NCI-H146 treated with DMSO at 0.1 percent for 48 hours (cell line): ENCODE data around the gene MLANA.

Source experiments
- DNase-seq: peaks from one replicate; lab custom pipeline; 2025; ENCODE audit not compliant: unreplicated experiment; lab: John Stamatoyannopoulos, UW

The MLANA gene

GRCh38 chr9:5890641-5891040 is at the start of gene MLANA:
Gene MLANA (plus strand): TSS chr9:5890889. CDS start chr9:5892475, 1,586 bp downstream.
- DNase-seq = no peak

GRCh38 chr9:5841771-5842573 is 48.7 kb upstream of the MLANA start:
- no peak for DNase-seq

GRCh38 chr9:5842929-5843793 is 47.5 kb upstream of the MLANA start:
- DNase-seq = peak; percentile 41

GRCh38 chr9:5843794-5844471 is 46.8 kb upstream of the MLANA start:
- peak; percentile 97 for DNase-seq

- DNase-seq = no peak
Measured at GRCh38 chr9:5845157-5845531, 45.5 kb upstream of the MLANA start.

GRCh38 chr9:5846096-5846495 is 44.6 kb upstream of the MLANA start:
- DNase-seq = no peak

GRCh38 chr9:5846501-5846921 is 44.2 kb upstream of the MLANA start:
- DNase-seq = no peak

GRCh38 chr9:5848372-5848882 is 42.3 kb upstream of the MLANA start:
- DNase-seq = no peak

- no peak for DNase-seq
Measured at GRCh38 chr9:5850724-5851122, 40.0 kb upstream of the MLANA start.

- DNase-seq = no peak
Measured at GRCh38 chr9:5851445-5851844, 39.2 kb upstream of the MLANA start.

GRCh38 chr9:5852987-5853386 is 37.7 kb upstream of the MLANA start:
- DNase-seq = no peak

GRCh38 chr9:5853617-5854016 is 37.1 kb upstream of the MLANA start:
- DNase-seq = no peak

GRCh38 chr9:5854063-5854790 is 36.5 kb upstream of the MLANA start:
- DNase-seq = no peak

- DNase-seq = no peak
Measured at GRCh38 chr9:5857928-5858327, 32.8 kb upstream of the MLANA start.

- no peak for DNase-seq
Measured at GRCh38 chr9:5858833-5859232, 31.9 kb upstream of the MLANA start.

- DNase-seq = no peak
Measured at GRCh38 chr9:5863092-5863746, 27.5 kb upstream of the MLANA start.

GRCh38 chr9:5864446-5864845 is 26.2 kb upstream of the MLANA start:
- DNase-seq = no peak

GRCh38 chr9:5866272-5866671 is 24.4 kb upstream of the MLANA start:
- DNase-seq = no peak

GRCh38 chr9:5866685-5867084 is 24.0 kb upstream of the MLANA start:
- no peak for DNase-seq

GRCh38 chr9:5868235-5868634 is 22.5 kb upstream of the MLANA start:
- no peak for DNase-seq
